ENCODE results near the gene OGFOD3. TPM values are rescaled to one million over a fixed set of nuclear protein-coding genes. Genes with fewer than 3 reads are reported as not detected.
A peak's percentile ranks its signal among the peaks of the same experiment; 100 is the strongest.

OGFOD3 gene
- total and polyA plus RNA-seq, 2 donors (not counting 3 experiments of a cell fraction or from before 2014, with no cell fraction given) = 31.7 to 34.8 TPM

DNA sequence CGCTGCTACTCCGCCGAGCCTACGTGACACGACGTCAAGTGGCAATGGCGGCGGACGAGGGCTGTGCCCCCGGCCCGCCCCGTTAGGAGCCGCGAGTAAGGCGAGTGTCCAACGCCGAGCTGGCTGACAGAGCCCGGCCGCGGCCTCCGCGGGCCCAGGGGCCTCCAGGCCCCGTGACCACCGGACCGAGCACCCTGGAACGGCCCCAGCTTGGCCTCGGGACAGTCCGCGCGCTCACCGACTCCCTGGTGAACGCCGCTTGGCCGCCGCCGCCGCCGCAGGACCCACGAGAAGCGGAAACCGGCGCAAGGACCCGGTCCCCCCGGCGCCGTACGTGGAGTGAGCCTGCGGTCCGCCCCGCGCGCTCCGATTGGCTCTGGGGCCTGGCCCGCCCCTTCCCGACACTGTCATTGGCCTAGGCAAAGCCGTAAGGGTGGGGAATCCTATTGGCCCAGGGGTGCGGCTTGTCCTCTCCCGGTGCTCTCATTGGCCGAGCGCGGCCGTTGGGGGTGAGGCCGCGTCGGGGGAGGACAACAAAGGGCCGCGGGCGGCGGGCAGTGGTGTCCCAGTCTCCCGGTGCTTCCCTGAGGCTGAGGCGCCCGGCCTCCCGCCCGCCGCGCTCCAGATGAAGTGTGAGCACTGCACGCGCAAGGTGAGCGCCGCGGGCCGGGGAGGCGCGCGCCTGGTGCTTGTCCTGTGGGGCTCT is 39.9 kb upstream of the OGFOD3 start, which contains the start of gene NARF:
Gene NARF (plus strand): TSS at position 563 of the 706 bp plus-strand sequence. CDS start 63 bp downstream, at position 626.
- peak within 1 kb of the TSS; percentile 79 for H3K4me2 ChIP-seq (ENCODE audit: insufficient read depth, low read length)
- peaks cover 0 to 14% of the 10 kb centered on the region in 2 experiments for H3K36me3 ChIP-seq (ENCODE audit: control insufficient read depth in 2 of 2, extremely low read depth in 1 of 2, insufficient read depth in 2 of 2, low read length in 2 of 2)
- ChIA-PET CTCF (interaction anchor here (1.7 kb wide), 1 partner anchor 22 kb away, joined by 4 read pairs; no protein-coding TSS in a partner anchor), POLR2A (no interaction called here)
- H3K4me1 ChIP-seq (ENCODE audit: control insufficient read depth, extremely low read depth, insufficient read depth, low read length) = peaks cover 11% of the 10 kb centered on the region
- no peaks in the 10 kb centered on the region for H3K79me2 ChIP-seq (ENCODE audit: control insufficient read depth, insufficient read depth, low read length)
- no peaks in the 10 kb centered on the region for H3K27me3 ChIP-seq (ENCODE audit: control insufficient read depth in 2 of 2, insufficient read depth in 2 of 2, low read length in 2 of 2)
- dilution Hi-C loops (cut with MboI; ENCODE audit: extremely low pct_ligation_motif_present, low sequenced_read_pairs) (no loop called here), intact Hi-C loops (cut with micrococcal nuclease) (loop anchor here (1.0 to 10.0 kb wide), 5 partner anchors 8 to 386 kb away; partner anchors contain the start of genes CYBC1, FOXK2 and ZNF750)
- no peaks in the 10 kb centered on the region for H3K9me1 ChIP-seq (replicated peaks; ENCODE audit: control insufficient read depth, extremely low read depth, insufficient read depth, low read length)
- DNase-seq (ENCODE audit: low read depth, low spot score) (peak; percentile 98), FAIRE-seq (no peak)
- H3K4me3 ChIP-seq (replicated peaks in 1 of 3; ENCODE audit: insufficient read depth in 1 of 3, low read depth in 1 of 3, low read length in 3 of 3) = peak within 1 kb of the TSS; percentile 30 to 65 (median 57)
- TF ChIP-seq JUN (IDR thresholded peaks at IDR 0.05; ENCODE audit: borderline replicate concordance, insufficient read depth, insufficient read length, low read depth) (no peak), GATA2 (IDR thresholded peaks at IDR 0.05; ENCODE audit: insufficient read depth, insufficient read length, low read depth, low read length) (no peak), POLR2A (IDR thresholded peaks at IDR 0.05; ENCODE audit: low read depth, low read length) (peak; percentile 85), MYC (IDR thresholded peaks at IDR 0.05; ENCODE audit: low read depth, low read length) (no peak), POLR2AphosphoS5 (IDR thresholded peaks at IDR 0.05; ENCODE audit: insufficient read depth, low read depth, low read length) (peak; percentile 89), EZH2 (IDR thresholded peaks at IDR 0.05; ENCODE audit: borderline replicate concordance, low read depth, low read length, severe bottlenecking) (no peak), FOS (IDR thresholded peaks at IDR 0.05; ENCODE audit: borderline replicate concordance, insufficient read depth, low read length) (no peak)
- TF ChIP-seq, protein P1, sequence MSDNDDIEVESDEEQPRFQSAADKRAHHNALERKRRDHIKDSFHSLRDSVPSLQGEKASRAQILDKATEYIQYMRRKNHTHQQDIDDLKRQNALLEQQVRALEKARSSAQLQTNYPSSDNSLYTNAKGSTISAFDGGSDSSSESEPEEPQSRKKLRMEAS (IDR thresholded peaks at IDR 0.05; ENCODE audit: insufficient read depth, insufficient read length) = no peak
- TF ChIP-seq, protein P2, sequence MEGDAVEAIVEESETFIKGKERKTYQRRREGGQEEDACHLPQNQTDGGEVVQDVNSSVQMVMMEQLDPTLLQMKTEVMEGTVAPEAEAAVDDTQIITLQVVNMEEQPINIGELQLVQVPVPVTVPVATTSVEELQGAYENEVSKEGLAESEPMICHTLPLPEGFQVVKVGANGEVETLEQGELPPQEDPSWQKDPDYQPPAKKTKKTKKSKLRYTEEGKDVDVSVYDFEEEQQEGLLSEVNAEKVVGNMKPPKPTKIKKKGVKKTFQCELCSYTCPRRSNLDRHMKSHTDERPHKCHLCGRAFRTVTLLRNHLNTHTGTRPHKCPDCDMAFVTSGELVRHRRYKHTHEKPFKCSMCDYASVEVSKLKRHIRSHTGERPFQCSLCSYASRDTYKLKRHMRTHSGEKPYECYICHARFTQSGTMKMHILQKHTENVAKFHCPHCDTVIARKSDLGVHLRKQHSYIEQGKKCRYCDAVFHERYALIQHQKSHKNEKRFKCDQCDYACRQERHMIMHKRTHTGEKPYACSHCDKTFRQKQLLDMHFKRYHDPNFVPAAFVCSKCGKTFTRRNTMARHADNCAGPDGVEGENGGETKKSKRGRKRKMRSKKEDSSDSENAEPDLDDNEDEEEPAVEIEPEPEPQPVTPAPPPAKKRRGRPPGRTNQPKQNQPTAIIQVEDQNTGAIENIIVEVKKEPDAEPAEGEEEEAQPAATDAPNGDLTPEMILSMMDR (IDR thresholded peaks at IDR 0.05; ENCODE audit: extremely low read depth in 1 of 2, insufficient read depth in 1 of 2, low read depth in 1 of 2, low read length in 2 of 2) = no peak
- H3K9me3 ChIP-seq (replicated peaks; ENCODE audit: control insufficient read depth, insufficient read depth, low read length) = no peaks in the 10 kb centered on the region
- peak within 1 kb of the TSS; percentile 96 for H3K9ac ChIP-seq (replicated peaks; ENCODE audit: extremely low read depth, insufficient read depth, low read length)
- H3K27ac ChIP-seq (ENCODE audit: insufficient read depth, low read depth, low read length) = peak within 1 kb of the TSS; percentile 96
- peak within 1 kb of the TSS; percentile 31 for H2AFZ ChIP-seq (ENCODE audit: low read depth, low read length)
- no peaks in the 10 kb centered on the region for H4K20me1 ChIP-seq (replicated peaks; ENCODE audit: control insufficient read depth, extremely low read depth, insufficient read depth, low read length)
- BruUV-seq (replicated peaks) = no TSS peak

All from endothelial cell of umbilical vein (primary cell).